Heart left ventricle (tissue), 16 donors: ENCODE measurements around the gene CDH26. TPM values are rescaled to one million over a fixed set of nuclear protein-coding genes. Genes with fewer than 3 reads are reported as not detected.

Experiments
- ATAC-seq, 4 donors: fragments of 200-7000 bp; cut with Tn5 transposase; one replicate each; pipeline ENCODE4 v1.9.1; 2020 to 2022; ENCODE audit warnings: moderate library complexity in 4 of 4, mild to moderate bottlenecking in 3 of 4, moderate number of reproducible peaks in 1 of 4
- DNase-seq, 5 donors: peaks; one replicate each; pipeline ENCODE4 v3.0.0-alpha.2; 2020
- H3K27ac ChIP-seq, 12 donors: fragments of 200-600 bp; sonication (generic) in 4 of 12; one replicate each; pipeline versions ENCODE4 v1.5.0 to v1.8.0; 2016 to 2022; ENCODE audit warnings: mild to moderate bottlenecking in 2 of 12
- H3K27me3 ChIP-seq, 9 donors: fragments of 200-600 bp; sonication (generic) in 2 of 9; one replicate each; pipeline versions ENCODE4 v1.5.1 to v1.8.0; 2016 to 2022; ENCODE audit warnings: mild to moderate bottlenecking in 3 of 9
- H3K36me3 ChIP-seq, 9 donors: fragments of 200-600 bp; sonication (generic) in 2 of 9; one replicate each; pipeline versions ENCODE4 v1.5.0 to v1.8.0; 2018 to 2022; ENCODE audit warnings: mild to moderate bottlenecking in 2 of 9
- H3K4me1 ChIP-seq, 12 donors: fragments of 200-600 bp; sonication (generic) in 4 of 12; one replicate each; pipeline versions ENCODE4 v1.5.0 to v1.8.0; 2016 to 2022; ENCODE audit warnings: mild to moderate bottlenecking in 3 of 12
- H3K4me3 ChIP-seq, 12 donors: fragments of 200-600 bp; sonication (generic) in 4 of 12; one replicate each; pipeline versions ENCODE4 v1.5.0 to v1.8.0; 2017 to 2022; ENCODE audit warnings: mild to moderate bottlenecking in 9 of 12, moderate library complexity in 4 of 12
- H3K9me3 ChIP-seq, 12 donors: fragments of 200-600 bp; sonication (generic) in 4 of 12; one replicate each; pipeline versions ENCODE4 v1.5.0 to v1.8.0; 2016 to 2022; ENCODE audit warnings: mild to moderate bottlenecking in 1 of 12
- CTCF ChIP-seq, 12 donors: fragments of 200-600 bp; sonication (generic) in 4 of 12; IDR thresholded peaks; one replicate each; pipeline versions ENCODE4 v1.5.0 to v1.8.0; 2018 to 2022; ENCODE audit warnings: antibody characterized with exemption in 12 of 12, mild to moderate bottlenecking in 5 of 12
- POLR2A ChIP-seq, 2 donors: fragments of 450-650 bp; IDR thresholded peaks; one replicate each; pipeline ENCODE4 v1.6.1; 2017; ENCODE audit warnings: antibody characterized with exemption in 2 of 2, mild to moderate bottlenecking in 2 of 2, moderate library complexity in 2 of 2
- WGBS, 4 donors: extraction: QIAGEN DNeasy Blood & Tissue Kit in 2 of 4; methylation state at CpG; one replicate each; pipeline versions ENCODE4 v1.1.5 to v1.1.7; 2013 to 2018; 5-methylcytosine and 5-hydroxymethylcytosine counted together
- intact Hi-C, 10 donors: fragments of 100-400 bp; cut with DNase I; formaldehyde crosslinking; loops; one replicate each; pipeline versions ENCODE4 v1.11.1 to v1.14.2; 2022
- polyA plus RNA-seq, 2 donors: library from polyadenylated mRNA; stranded (reverse); fragments of 200-250 nt; gene quantifications; one replicate each; pipeline ENCODE4 v1.2.3, GENCODE V29; 2013
- total RNA-seq, 9 donors: library from RNA; depleted of rRNA in 2 of 9; stranded (reverse); fragments of >200 nt in 2 of 9; fragmentation: NEBNext Ultra II Directional in 3 of 9; extraction: Animal tissue kit (Norgen Biotek cat#: 25700) in 3 of 9; gene quantifications; one replicate each; pipeline versions ENCODE4 v1.1.0 to v1.2.4, GENCODE V29; 2016 to 2023
- donor health status: ischemic (EF 13 %, LVEDD 7.1; RV severe dilation, severe dysfunction).
- donor health status: healthy with polysubstance abuse.
- donor health status: DM: no; HTN: yes; CAD: no.
- donor health status: DM: no; HTN: no; CAD: no.
- donor health status: ischemic (EF 25% LVEDD 6.9; RV normal size, moderate dysfunction).
- donor health status: ischemic (EF 25% LVEDD 5.7; RV mildly dilated, moderate dysfunction).
- donor health status: healthy.
- donor health status: DM: yes; HTN: yes; CAD: no.
- donor health status: ischemic (EF 35%, LVEDD 5.7; RV mildly dilated, moderate dysfunction).
- donor health status: nonischemic (EF 11% LVEDD 7.7; RV severe dilation, severe dysfunction).
- donor health status: DM: yes; HTN: yes; CAD: no.
- donor health status: PGD.
- donor health status: ischemic (EF 29% LVEDD 5.4; RV normal size, mild dysfunction).
- donor health status: nonischemic (EF 23%, LVEDD 6.1; RV moderate dilation, normal function).

Gene CDH26
- total and polyA plus RNA-seq, 11 donors, result 0.30 to 2.0 (median 0.98) TPM

GRCh38 chr20:59966428-59966827, 8.2 kb downstream of the CDH26 start:
- intact Hi-C loops, result no loop called here
- no peak overlapping the region for H3K27ac ChIP-seq
- WGBS, 4 donors, result 78 to 91% (median 89%) methylated on average over 3 of the region's 3 CpGs
- no peaks in the 10 kb centered on the region for H3K27me3 ChIP-seq
- ATAC-seq (no peak), DNase-seq (no peak)
- no peak overlapping the region for H3K4me3 ChIP-seq
- TF ChIP-seq POLR2A (IDR thresholded peaks at IDR 0.05), result no peak
- TF ChIP-seq CTCF (IDR thresholded peaks at IDR 0.05), result no peak
- no peaks in the 10 kb centered on the region for H3K9me3 ChIP-seq
- H3K4me1 ChIP-seq, result no peaks in the 10 kb centered on the region
- H3K36me3 ChIP-seq, result no peaks in the 10 kb centered on the region

GRCh38 chr20:59971428-59971827, 13.2 kb downstream of the CDH26 start:
- H3K4me1 ChIP-seq, result no peaks in the 10 kb centered on the region
- DNase-seq (no peak), ATAC-seq (no peak)
- intact Hi-C loops, result no loop called here
- TF ChIP-seq POLR2A (IDR thresholded peaks at IDR 0.05), result no peak
- no peak for TF ChIP-seq CTCF (IDR thresholded peaks at IDR 0.05)
- no peaks in the 10 kb centered on the region for H3K9me3 ChIP-seq
- H3K4me3 ChIP-seq, result no peak overlapping the region
- no peaks in the 10 kb centered on the region for H3K36me3 ChIP-seq
- H3K27ac ChIP-seq, result no peak overlapping the region
- 88 to 97% (median 93%) methylated on average over 1 of the region's 1 CpG for WGBS, 4 donors
- H3K27me3 ChIP-seq, result no peaks in the 10 kb centered on the region

- WGBS, 4 donors, result 85 to 90% (median 89%) methylated on average over 12 of the region's 12 CpGs
- Histone ChIP-seq H3K4me3 (no peak overlapping the region), H3K9me3 (no peaks in the 10 kb centered on the region), H3K4me1 (no peaks in the 10 kb centered on the region), H3K36me3 (no peaks in the 10 kb centered on the region), H3K27ac (no peak overlapping the region), H3K27me3 (no peaks in the 10 kb centered on the region)
- TF ChIP-seq POLR2A (IDR thresholded peaks at IDR 0.05), result no peak
- no peak for TF ChIP-seq CTCF (IDR thresholded peaks at IDR 0.05)
- intact Hi-C loops, result no loop called here
- no peak for DNase-seq
- ATAC-seq, result no peak
Observed at GRCh38 chr20:59972037-59972801, 14.0 kb downstream of the CDH26 start.

GRCh38 chr20:59976156-59976782, 18.0 kb downstream of the CDH26 start:
- no peak overlapping the region for H3K27ac ChIP-seq
- intact Hi-C loops, result no loop called here
- ATAC-seq (no peak), DNase-seq (no peak)
- H3K9me3 ChIP-seq, result no peaks in the 10 kb centered on the region
- no peaks in the 10 kb centered on the region for H3K27me3 ChIP-seq
- H3K4me3 ChIP-seq, result no peak overlapping the region
- 85 to 89% (median 87%) methylated on average over 6 of the region's 6 CpGs for WGBS, 4 donors
- H3K36me3 ChIP-seq, result no peaks in the 10 kb centered on the region
- TF ChIP-seq CTCF (IDR thresholded peaks at IDR 0.05) (no peak), POLR2A (IDR thresholded peaks at IDR 0.05) (no peak)
- no peaks in the 10 kb centered on the region for H3K4me1 ChIP-seq
